Measurements from ENCODE around the gene PPP2R1B. TPM values are rescaled to one million over a fixed set of nuclear protein-coding genes. Genes with fewer than 3 reads are reported as not detected.

PPP2R1B gene
- total RNA-seq, 1 experiment from 2014 or later: 72.2 TPM

- Histone ChIP-seq H3K9me3 (ENCODE audit: low read depth, low read length, poor library complexity, severe bottlenecking) (no peaks in the 10 kb centered on the region), H3K27ac (ENCODE audit: low read depth, low read length, poor library complexity, severe bottlenecking) (no peak overlapping the region), H3K27me3 (replicated peaks; ENCODE audit: insufficient read depth, low read depth, low read length, poor library complexity) (no peaks in the 10 kb centered on the region), H3K4me1 (ENCODE audit: insufficient read depth, low read length, poor library complexity, severe bottlenecking) (no peaks in the 10 kb centered on the region), H3K4me3 (ENCODE audit: low read depth, low read length, poor library complexity, severe bottlenecking) (no peak overlapping the region), H3K36me3 (ENCODE audit: insufficient read depth, low read length, poor library complexity, severe bottlenecking) (peaks cover 64% of the 10 kb centered on the region)
- BruUV-seq (replicated peaks): no TSS peak
- ChIA-PET POLR2A (ENCODE audit: low non-redundant PET) (no interaction called here), CTCF (no interaction called here)
- intact Hi-C loops (cut with micrococcal nuclease; ENCODE audit: unreplicated experiment): no loop called here
- no peak for TF ChIP-seq EZH2 (IDR thresholded peaks at IDR 0.05; ENCODE audit: borderline replicate concordance, low read depth, low read length, poor library complexity, severe bottlenecking)
- TF ChIP-seq CTCF (conservative IDR thresholded peaks at IDR 0.05; ENCODE audit: low read depth, low read length): no peak
- DNase-seq (ENCODE audit: low spot score): no peak
Observed at GRCh38 chr11:111741751-111742150, 24.4 kb downstream of the PPP2R1B start.

- Histone ChIP-seq H3K36me3 (ENCODE audit: insufficient read depth, low read length, poor library complexity, severe bottlenecking) (peaks cover 44% of the 10 kb centered on the region), H3K4me3 (ENCODE audit: low read depth, low read length, poor library complexity, severe bottlenecking) (no peak overlapping the region), H3K9me3 (ENCODE audit: low read depth, low read length, poor library complexity, severe bottlenecking) (no peaks in the 10 kb centered on the region), H3K4me1 (ENCODE audit: insufficient read depth, low read length, poor library complexity, severe bottlenecking) (peaks cover 14% of the 10 kb centered on the region), H3K27me3 (replicated peaks; ENCODE audit: insufficient read depth, low read depth, low read length, poor library complexity) (no peaks in the 10 kb centered on the region), H3K27ac (ENCODE audit: low read depth, low read length, poor library complexity, severe bottlenecking) (no peak overlapping the region)
- no TSS peak for BruUV-seq (replicated peaks)
- ChIA-PET CTCF (no interaction called here), POLR2A (ENCODE audit: low non-redundant PET) (no interaction called here)
- intact Hi-C loops (cut with micrococcal nuclease; ENCODE audit: unreplicated experiment): no loop called here
- TF ChIP-seq CTCF (conservative IDR thresholded peaks at IDR 0.05; ENCODE audit: low read depth, low read length) (no peak), EZH2 (IDR thresholded peaks at IDR 0.05; ENCODE audit: borderline replicate concordance, low read depth, low read length, poor library complexity, severe bottlenecking) (no peak)
- no peak for DNase-seq (ENCODE audit: low spot score)
Observed at GRCh38 chr11:111739299-111739698, 26.9 kb downstream of the PPP2R1B start.

- no peak for TF ChIP-seq EZH2 (IDR thresholded peaks at IDR 0.05; ENCODE audit: borderline replicate concordance, low read depth, low read length, poor library complexity, severe bottlenecking)
- TF ChIP-seq CTCF (conservative IDR thresholded peaks at IDR 0.05; ENCODE audit: low read depth, low read length): no peak
- H3K4me3 ChIP-seq (ENCODE audit: low read depth, low read length, poor library complexity, severe bottlenecking): no peak overlapping the region
- POLR2A ChIA-PET (ENCODE audit: low non-redundant PET): no interaction called here
- H3K9me3 ChIP-seq (ENCODE audit: low read depth, low read length, poor library complexity, severe bottlenecking): no peaks in the 10 kb centered on the region
- H3K4me1 ChIP-seq (ENCODE audit: insufficient read depth, low read length, poor library complexity, severe bottlenecking): peaks cover 14% of the 10 kb centered on the region
- no TSS peak for BruUV-seq (replicated peaks)
- no peak overlapping the region for H3K27ac ChIP-seq (ENCODE audit: low read depth, low read length, poor library complexity, severe bottlenecking)
- no peaks in the 10 kb centered on the region for H3K27me3 ChIP-seq (replicated peaks; ENCODE audit: insufficient read depth, low read depth, low read length, poor library complexity)
- CTCF ChIA-PET: no interaction called here
- peaks cover 32% of the 10 kb centered on the region for H3K36me3 ChIP-seq (ENCODE audit: insufficient read depth, low read length, poor library complexity, severe bottlenecking)
- DNase-seq (ENCODE audit: low spot score): no peak
- intact Hi-C loops (cut with micrococcal nuclease; ENCODE audit: unreplicated experiment): no loop called here
Observed at GRCh38 chr11:111737444-111738210, 28.6 kb downstream of the PPP2R1B start.

Data from A673 (cell line).